HG03521 (cell line): ENCODE data around the gene SLC44A3.
A peak's percentile ranks its signal among the peaks of the same experiment; 100 is the strongest.

Source experiments
- ATAC-seq: cut with Tn5 transposase; IDR thresholded peaks from one replicate; pipeline ENCODE4 v1.9.1; 2021; ENCODE audit warnings: mild to moderate bottlenecking, moderate library complexity; ENCODE audit not compliant: unreplicated experiment

The SLC44A3 gene

DNA sequence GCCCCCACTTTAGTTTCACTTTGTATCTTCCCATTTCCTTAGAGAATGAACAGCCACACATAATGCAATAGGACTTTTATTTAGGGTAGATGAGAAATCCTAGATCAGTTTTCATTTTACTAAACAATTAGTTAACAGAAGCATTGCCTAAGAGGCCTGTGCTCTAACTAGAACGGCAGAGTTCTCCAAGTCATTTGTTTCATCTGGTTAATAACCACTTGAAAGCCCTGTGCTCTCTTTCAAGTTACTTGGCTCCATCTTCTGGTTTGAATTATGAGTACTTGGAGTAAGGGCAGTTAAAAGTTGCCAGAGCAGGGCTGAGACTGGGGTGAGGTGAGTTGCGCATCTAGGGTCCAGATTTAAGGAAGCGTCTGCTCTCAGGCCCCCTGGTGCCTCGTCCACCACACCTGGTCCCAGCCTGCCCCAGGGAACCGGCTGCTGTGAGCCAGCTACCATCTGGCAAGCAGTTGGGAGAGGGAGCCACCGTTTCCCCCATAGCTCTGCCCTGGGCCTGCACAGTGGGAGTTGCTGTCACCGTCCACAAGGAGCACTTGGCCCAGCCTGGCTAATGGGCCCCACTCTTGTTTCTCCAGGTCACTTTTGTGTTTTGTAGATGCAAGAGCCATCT is 18.1 kb upstream of the SLC44A3 start:
- peak; percentile 63 for ATAC-seq

DNA sequence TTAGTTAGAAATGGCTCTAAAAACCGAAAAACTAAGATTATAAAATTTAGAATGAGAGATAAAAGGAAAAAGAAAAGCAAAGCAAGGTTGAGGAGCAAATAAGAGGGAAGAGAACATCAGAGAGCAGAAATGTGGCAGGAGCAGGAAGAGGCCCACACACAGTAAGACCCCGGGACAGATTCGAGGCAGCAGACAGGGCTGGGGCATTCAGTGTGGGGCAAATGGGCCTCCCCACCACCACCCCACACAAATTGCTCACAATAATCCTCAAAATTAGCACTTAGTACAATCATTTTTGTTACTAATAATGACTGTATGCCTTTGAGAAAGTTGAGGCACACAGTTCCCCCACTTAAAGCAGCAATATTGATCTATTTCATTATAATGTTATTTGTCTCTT is 17.1 kb upstream of the SLC44A3 start:
- ATAC-seq, result no peak

DNA sequence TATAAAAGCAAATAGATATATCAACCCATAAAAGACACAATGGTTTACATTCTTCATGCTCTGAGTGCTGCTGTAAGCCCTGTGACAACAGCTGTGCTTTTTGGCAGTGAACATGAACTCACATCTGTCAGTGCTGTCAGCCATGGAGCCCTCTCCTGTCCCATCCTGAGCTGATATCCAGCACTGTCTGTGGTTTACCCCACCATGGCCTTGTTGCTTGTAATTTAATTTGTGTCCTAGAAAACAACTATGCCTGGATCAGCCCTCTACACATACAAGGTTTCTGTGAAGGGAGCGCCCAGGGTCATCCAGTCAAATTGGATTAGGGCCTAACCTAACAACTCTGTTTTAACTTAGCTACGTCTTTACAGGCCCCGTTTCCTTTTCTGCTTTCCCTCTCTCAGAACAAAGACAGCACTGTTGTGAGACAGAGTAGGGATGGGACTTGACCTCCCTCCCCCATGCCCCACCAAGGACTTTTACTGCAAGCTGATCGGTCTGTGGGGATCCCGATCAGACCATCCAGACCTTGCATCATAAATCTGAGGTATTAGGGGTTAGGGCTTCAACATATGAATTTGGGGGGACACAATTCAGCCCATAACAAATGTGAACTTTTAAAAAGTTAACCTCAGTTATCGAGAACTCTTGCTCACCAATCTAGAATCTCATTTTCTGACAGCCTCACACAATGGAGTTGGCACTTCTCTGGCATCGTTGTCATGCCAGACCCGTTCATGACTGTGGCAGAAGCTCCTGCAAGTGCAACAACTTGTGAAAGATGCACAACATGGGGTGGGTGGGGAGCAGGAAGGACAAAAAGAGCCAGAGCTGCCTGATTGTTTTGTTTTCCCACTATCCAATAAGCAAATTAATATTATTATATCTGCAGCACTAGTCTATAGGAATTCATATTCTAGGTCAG is 16.4 kb upstream of the SLC44A3 start:
- ATAC-seq, result no peak

DNA sequence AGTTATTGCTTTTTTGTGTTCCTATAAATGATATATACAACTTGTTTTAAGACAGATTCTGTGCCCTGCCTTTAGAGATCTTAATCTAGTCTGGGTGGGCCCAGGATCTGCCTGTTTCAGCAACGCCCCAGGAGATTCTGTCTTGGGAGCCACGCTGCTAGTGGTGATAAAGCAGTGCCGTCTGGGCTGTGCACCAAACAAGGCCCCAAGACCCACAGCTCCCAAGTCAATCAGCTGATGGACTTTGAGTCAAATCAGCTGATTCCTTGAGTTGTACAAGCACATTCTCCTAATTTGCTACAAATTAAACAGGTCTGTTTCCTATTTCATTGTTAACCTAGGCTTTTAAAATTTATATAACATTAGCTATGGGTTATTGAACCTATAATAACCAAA is 15.7 kb upstream of the SLC44A3 start:
- no peak for ATAC-seq

DNA sequence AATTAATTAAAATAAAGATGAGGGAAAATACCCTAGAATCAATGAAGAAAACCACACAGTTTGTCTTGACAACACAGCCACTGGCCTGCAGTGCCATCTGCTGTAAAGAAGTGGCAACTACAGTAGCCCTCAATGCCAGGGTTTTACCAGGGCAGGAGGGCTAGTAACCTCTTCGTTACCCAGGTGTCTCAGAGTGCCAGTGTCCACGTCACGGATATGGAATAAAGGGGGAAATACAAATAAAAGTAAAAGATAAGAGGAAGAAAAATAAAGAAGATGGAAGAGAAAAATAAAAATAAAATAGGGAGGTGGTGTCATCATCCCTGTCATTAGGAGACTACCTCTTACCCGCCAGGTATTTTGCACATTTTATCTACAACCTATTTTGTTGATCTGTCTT is 14.2 kb upstream of the SLC44A3 start:
- ATAC-seq, result peak; percentile 52

DNA sequence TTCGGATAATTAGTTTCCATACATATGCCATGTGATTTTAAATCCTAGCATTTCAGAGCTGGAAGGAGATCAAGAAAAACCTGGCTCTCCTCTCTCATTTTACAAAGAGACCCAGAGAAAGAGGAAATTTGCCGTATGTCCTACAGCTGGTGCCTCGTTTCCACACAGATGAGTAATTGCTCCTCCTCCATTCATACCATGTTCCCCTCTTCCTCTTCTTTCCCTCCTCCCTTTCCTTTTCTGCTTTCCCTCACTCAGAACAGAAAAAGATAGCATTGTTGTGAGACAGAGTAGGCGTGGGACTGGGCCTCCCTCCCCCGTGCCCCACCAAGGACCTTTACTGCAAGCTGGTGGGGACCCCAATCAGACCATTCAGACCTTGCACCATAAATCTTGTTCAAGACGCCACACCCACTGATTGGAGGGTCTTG is 13.7 kb upstream of the SLC44A3 start:
- no peak for ATAC-seq

DNA sequence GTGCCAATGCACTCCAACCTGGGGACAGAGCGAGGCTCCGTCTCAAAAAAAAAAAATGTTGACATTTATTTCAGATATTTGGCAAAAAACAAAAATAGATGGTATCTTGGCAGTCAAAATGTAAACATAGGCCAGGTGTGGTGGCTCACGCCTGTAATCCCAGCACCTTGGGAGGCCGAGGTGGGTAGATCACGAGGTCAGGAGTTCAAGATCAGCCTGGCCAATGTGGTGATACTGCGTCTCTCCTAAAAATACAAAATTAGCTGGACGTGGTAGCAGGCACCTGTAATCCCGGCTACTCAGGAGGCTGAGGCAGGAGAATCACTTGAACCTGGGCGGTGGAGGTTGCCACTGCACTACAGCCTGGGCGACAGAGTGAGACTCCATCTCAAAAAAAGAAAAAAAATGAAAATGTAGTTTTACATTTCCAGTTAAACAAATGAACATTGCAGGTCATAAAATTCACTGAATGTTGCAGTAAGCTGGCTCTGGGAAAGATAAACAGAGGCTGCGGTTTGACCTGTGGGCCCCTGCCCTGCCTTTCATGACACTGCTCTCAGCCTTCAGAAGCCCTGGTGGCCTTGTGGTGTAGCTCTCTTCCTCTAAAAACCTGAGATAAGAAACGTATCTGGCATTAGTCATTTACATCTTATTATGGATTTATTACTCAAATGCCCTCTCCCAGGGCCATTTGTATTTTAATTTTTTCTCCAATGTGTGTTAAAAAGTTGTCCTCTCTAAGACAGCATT is 12.2 kb upstream of the SLC44A3 start:
- ATAC-seq, result no peak

DNA sequence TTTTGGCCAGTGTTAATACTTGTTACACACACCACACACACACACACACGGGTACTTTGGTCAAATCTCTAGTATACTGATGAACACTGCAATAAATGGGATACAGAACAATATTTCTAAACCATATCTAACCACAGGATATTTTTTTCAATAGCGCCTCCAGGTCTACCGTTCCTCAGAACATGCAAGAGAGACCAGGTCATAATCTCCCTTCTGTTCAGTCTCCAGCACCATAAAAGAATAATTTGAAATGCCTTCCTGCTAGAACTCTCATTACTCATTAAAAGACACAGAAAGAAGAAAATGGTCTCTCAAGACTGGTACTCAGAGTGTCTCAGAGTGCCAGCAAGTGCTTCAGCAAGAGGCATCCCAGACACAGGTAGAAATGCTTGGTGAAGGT is 11.5 kb upstream of the SLC44A3 start:
- no peak for ATAC-seq

DNA sequence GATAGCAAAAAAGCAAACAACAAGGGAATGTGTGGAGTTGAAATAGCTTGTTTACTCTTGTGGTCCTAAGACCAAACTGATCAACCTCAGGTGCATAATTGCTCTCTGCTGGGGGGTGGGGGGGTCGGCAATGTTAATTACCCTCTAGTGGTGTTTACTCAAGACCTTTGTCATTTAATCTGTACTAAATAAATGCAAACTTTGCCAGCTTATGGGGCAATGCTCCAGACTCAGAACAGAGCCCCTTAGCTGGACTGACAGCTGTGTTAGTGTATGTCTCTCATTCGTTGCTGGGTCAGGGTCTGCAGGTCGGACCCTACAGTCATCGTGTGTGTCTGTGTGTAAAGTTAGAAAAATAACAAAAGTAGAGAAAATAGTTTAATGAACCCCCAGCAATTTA is 7.2 kb upstream of the SLC44A3 start:
- ATAC-seq, result no peak

DNA sequence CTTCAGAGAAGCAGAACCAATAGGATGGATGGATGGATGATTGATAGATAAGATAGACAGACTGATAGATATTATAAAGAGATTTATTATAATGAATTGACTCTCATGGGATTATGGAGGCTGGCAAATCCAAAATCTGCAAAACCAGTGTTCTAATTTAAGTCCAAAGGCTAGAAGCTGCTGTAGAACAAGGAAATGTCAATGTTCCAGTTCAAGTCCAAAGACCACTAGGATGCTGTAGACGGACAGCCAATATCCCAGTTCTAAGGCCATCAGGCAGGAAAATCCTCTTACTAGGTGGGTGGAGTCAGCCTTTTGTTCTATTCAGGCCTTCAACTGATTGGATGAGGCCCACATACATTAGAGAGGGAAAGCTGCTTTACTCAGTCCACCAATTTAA is 4.1 kb upstream of the SLC44A3 start:
- no peak for ATAC-seq

DNA sequence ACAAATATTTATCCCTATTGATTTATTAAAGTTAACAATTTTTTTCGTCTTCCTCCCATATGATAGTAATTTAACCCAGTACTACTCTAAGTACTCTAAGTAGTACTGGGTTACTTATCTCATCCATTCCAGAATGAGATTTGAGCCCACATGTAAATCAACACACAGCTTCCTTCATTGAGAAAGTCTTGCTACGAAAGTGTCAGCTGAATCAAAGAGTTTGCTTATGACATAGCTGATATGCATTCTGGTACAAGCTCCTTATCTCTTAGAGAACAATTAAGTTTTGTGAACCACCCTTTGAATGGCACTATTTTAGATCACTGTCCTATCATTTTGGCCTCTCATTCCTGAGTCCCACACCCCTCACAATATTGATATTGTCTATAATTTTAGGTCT is 2.4 kb upstream of the SLC44A3 start:
- ATAC-seq, result no peak

DNA sequence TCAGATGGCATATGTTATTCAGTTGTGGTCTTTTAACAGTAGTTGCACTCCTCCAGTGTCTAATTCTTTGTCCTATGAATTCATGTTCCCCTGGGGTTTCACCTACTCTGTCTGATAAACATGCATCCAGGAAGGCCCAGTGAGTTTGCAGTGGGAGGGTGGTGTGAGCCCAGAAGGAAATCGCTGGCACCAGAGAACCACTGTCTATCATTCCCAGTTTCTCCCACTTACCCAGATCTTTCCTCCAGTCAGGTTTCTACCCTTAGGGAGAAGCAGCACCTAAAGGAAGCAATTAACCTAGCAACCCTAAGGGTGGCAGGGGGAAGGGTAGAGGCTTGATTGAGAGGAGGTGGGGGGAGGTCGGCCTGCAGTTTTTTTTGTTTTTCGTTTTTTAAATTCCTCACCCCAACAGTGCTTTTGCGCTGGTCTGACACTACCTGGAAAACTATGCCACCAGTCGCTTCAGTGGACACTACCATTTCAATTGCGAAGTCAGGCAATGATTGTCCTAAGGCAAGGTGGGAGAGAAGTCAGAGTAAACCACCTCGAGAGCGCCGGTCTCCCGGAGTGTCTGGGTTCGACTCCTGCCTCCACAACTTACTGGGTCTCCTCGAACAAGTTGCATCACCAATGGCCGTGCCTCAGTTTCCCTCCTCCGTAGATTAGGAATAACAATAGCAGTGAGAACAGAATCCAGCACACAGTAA is 766 bp upstream of the SLC44A3 start:
- ATAC-seq, result no peak

DNA sequence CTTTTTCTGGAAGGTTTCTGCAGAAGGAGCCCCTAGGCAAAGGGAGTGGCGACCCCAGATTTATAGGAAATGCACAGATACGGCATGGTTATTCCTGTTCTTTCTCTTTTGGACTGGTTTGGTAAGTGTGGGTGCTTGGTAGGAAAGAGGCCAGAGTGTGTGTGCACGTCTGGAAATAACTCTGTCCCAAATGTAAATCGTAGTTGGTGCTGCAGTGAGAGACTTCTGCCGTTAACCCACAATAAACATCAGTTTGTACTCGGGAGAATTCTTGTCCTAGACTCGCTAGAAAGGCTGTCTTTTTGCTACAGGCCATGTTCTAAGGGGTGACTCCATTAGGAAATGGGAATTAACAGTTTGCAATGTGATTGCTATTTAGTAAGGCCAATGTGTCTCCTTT is 779 bp downstream of the SLC44A3 start:
- no peak for ATAC-seq

DNA sequence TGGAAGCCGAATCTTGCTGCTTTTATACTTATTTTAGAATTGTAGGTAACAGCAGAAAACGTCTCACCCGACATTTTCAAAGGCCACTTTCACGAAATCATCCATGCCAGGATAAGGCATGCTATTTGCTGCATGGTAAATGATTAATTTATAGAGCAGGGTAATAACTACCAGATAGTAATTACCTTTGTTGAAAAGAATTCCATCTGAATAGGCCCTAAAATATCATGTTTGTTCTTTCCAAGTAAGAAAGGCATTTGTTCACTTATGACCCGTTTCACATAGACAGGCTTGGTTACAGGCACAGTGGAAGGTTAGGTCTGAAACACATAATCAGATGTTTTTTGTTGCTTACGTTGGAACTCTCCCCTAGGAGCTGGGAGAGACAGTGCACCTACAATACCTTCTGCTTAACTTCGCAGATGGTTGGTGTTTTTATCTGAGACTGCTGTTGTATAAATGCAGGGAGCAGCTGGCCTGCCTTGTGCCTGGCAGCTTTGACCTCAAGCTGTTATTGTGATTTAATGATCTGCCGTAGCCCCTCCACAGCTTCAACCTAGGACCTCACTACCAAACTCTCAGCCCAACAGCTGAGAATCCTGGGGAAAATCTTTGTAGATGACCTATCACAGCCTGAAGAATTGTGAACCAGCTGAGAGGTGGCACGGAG is 1.6 kb downstream of the SLC44A3 start:
- ATAC-seq, result no peak

DNA sequence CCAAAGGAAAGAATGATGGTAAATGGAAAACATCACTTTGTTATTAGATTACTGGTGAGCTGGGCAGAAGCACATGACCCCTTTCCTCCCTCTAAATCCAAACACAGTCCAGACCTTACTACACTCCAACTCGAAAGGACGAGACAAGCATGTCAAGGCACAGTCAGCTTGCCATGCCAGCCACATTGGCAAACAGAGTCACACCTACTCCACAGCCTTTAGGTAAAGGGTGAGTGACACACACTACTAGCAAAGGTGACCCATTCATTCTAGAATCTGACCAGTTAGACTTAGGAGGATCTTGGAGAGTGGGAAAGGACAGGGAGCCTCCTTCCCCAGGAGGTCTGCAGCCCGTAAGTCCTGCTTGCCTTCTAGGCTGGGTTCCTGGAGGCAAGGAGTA is 3.0 kb downstream of the SLC44A3 start:
- no peak for ATAC-seq

DNA sequence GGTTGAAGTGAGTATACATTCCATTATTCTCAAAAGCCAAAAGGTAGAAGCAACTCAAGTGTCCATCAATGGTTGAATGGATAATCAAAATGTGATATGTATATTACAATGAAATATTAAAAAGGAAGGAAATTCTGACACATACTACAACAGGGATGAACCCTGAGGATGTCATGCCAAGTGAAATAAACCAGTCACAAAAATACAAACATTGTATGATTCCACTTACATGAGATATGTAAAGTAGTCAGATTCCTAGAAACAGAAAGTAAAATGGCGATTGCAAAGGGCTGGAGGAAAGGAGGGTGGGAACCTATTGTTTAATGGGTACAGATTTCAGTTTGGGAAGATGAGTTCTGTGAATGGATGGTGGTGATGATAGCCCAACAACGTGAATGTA is 5.8 kb downstream of the SLC44A3 start:
- no peak for ATAC-seq

DNA sequence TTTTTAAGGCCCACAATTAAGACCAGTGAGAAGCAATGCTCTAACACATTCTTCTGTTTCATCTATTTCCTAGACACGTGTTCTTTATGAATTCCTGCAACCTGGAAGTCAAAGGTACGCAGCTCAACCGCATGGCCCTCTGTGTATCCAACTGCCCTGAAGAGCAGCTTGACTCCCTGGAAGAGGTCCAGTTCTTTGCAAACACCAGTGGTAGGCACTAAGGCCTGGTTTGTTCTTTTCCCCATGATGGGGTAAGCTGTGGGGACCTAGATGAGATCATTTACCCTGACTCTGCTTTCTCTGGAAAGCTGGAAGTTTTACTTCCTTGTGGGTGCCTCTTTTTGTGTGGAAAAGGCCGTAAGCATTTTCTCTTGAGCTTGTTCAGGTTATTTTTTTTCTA is 7.3 kb downstream of the SLC44A3 start:
- ATAC-seq, result no peak

DNA sequence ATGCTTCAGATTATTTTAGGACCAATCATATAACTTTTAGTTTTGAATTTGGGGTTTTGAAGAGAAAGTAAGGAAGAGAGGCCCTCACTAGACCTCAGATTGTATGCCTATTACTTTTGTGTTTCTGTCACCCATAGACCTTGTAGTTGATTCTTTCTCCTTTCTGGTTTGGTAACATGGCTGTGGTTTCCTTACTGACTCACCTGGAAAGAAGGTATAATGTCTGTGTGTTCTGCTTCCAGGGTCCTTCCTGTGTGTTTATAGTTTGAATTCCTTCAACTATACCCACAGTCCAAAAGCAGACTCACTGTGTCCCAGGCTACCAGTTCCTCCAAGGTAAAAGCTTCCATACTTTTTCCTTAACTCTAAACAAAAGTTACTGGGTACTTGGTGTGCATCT is 8.1 kb downstream of the SLC44A3 start:
- no peak for ATAC-seq

DNA sequence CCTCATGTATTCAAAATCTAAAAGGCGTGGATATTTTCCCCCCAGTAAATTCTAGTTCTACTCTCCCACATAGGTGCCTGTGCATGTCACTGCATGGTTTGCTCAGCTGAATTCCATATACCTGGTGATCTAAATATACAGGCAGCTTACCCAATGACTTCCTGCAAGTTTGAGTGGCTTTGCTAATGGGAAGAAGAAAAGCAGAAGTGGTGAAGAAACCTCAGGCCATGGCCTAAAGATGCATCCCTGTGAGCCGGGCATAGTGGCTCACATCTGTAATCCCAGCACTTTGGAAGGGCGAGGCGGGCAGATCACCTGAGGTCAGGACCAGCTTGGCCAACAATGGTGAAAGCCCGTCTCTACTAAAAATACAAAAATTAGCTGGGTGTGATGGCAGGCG is 11.5 kb downstream of the SLC44A3 start:
- no peak for ATAC-seq

DNA sequence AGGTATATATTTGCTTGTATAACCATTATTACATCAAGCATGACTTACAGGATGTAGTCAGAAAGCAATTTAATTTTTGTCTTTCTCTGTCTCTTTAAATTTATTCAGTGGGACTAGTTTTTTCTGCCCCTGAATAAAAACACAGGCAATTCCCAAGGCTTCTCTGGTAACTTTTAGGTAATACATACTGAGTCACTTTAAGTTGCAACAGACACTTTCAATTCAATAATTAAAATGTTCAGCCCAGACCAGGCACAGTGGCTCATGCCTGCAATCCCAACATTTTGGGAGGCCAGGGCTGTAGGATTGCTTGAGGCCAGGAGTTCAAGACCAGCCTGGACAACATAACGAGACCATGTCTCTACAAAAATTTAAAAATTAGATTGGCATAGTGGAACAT is 12.3 kb downstream of the SLC44A3 start:
- ATAC-seq, result no peak
